ENCODE measurements around the gene KHDC1. TPM values are rescaled to one million over a fixed set of nuclear protein-coding genes. Genes with fewer than 3 reads are reported as not detected.
"Not testable (repeated sequence)": the region's sequence is repeated elsewhere in the genome, so short reads cannot be mapped to it uniquely, and the experiment has no call there.

KHDC1 gene
- total RNA-seq, 4 donors from 2014 or later = 0.13 to 0.34 TPM; not detected in 2

- no peak for DNase-seq (ENCODE audit: low spot score in 2 of 2)
- 88% methylated on average over 1 of the region's 1 CpG for WGBS, 2 donors
- no peak overlapping the region for H3K4me3 ChIP-seq (ENCODE audit: low read depth, poor library complexity, severe bottlenecking)
- no peak for TF ChIP-seq CTCF (IDR thresholded peaks at IDR 0.05)
- TF ChIP-seq POLR2A (IDR thresholded peaks at IDR 0.05) = no peak
- intact Hi-C loops (cut with DNase I; ENCODE audit: low total_unique reads) = no loop called here
These were observed 59.9 kb downstream of the KHDC1 start for GRCh38 chr6:73203098-73203497.

GRCh38 chr6:73200735-73201134 is 62.3 kb downstream of the KHDC1 start:
- DNase-seq (ENCODE audit: low spot score in 2 of 2) = no peak
- TF ChIP-seq CTCF (IDR thresholded peaks at IDR 0.05) (no peak), POLR2A (IDR thresholded peaks at IDR 0.05) (no peak)
- WGBS, 2 donors = 71 to 78% methylated on average over 4 of the region's 4 CpGs
- no peak overlapping the region for H3K4me3 ChIP-seq (ENCODE audit: low read depth, poor library complexity, severe bottlenecking)
- intact Hi-C loops (cut with DNase I; ENCODE audit: low total_unique reads) = no loop called here

GRCh38 chr6:73200247-73200646 is 62.7 kb downstream of the KHDC1 start:
- H3K4me3 ChIP-seq (ENCODE audit: low read depth, poor library complexity, severe bottlenecking) = no peak overlapping the region
- DNase-seq (ENCODE audit: low spot score in 2 of 2) = no peak
- TF ChIP-seq POLR2A (IDR thresholded peaks at IDR 0.05) (no peak), CTCF (IDR thresholded peaks at IDR 0.05) (no peak)
- intact Hi-C loops (cut with DNase I; ENCODE audit: low total_unique reads) = no loop called here
- WGBS, 2 donors = 87 to 89% methylated on average over 3 of the region's 3 CpGs

GRCh38 chr6:73194744-73195143 is 68.3 kb downstream of the KHDC1 start:
- H3K4me3 ChIP-seq (ENCODE audit: low read depth, poor library complexity, severe bottlenecking) = no peak overlapping the region
- DNase-seq (ENCODE audit: low spot score in 2 of 2) = no peak
- 89% methylated on average over 7 of the region's 7 CpGs for WGBS, 2 donors
- TF ChIP-seq CTCF (IDR thresholded peaks at IDR 0.05) (no peak), POLR2A (IDR thresholded peaks at IDR 0.05) (no peak)
- intact Hi-C loops (cut with DNase I; ENCODE audit: low total_unique reads) = no loop called here

- intact Hi-C loops (cut with DNase I; ENCODE audit: low total_unique reads); H3K4me3 ChIP-seq (ENCODE audit: low read depth, poor library complexity, severe bottlenecking); DNase-seq (ENCODE audit: low spot score in 2 of 2): not testable (repeated sequence)
- 94 to 97% methylated on average over 4 of the region's 4 CpGs for WGBS, 2 donors
These were observed 69.7 kb downstream of the KHDC1 start for GRCh38 chr6:73193302-73193701.

Other genes with a start within 250 kb of the KHDC1 start
- gene KHDC1L, start 37.7 kb downstream of the KHDC1 start, total RNA-seq = not detected
- gene DPPA5, start 91.1 kb upstream of the KHDC1 start, total RNA-seq = not detected
- not detected for gene KHDC3L, start 99.5 kb upstream of the KHDC1 start, total RNA-seq
- under 1 TPM in 1 of 4 donors, not detected in 3; 0.88 TPM for gene OOEP, start 106.7 kb upstream of the KHDC1 start, total RNA-seq
- 1 to 10 TPM in 2 of 4 donors, under 1 TPM in 2; 0.89 to 2.3 (median 1.6) TPM for gene DDX43, start 131.6 kb upstream of the KHDC1 start, total RNA-seq
- gene CGAS, start 189.1 kb upstream of the KHDC1 start, total RNA-seq = 1 to 10 TPM in 3 of 4 donors, under 1 TPM in 1; 0.83 to 2.2 (median 1.6) TPM
- gene MTO1, start 198.5 kb upstream of the KHDC1 start, total RNA-seq = 10 to 100 TPM; 22.6 to 29.6 (median 25.1) TPM

Measured in lower leg skin (tissue), 4 donors.